Fibroblast of skin of right quadriceps (primary cell): Measurements from ENCODE around the gene IL6ST.
A peak's percentile ranks its signal among the peaks of the same experiment; 100 is the strongest.
"Not testable (repeated sequence)": the region's sequence is repeated elsewhere in the genome, so short reads cannot be mapped to it uniquely, and the experiment has no call there.

Source experiments
- DNase-seq: peaks from one replicate; pipeline ENCODE4 v3.0.0-alpha.2; 2013

Gene IL6ST

DNA sequence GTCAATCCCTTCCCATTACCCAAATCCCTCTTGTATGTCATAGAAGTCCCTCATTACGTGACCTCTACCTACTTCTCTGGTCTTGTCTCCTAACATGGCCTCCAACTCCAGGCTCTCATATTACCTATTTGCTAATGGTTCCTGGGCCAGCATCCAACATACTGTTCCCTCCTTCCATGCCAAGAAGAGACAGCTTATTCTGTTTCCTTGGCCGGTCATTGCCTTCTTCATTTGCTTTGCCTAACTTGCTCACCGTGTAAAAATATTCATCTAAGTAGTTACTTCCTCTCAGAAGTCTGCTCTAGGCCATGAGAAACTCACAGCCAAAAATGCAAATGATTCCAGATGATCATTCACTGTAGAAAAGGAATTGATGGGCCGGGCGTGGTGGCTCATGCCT, 8.9 kb upstream of the IL6ST start:
- DNase-seq = no peak

DNA sequence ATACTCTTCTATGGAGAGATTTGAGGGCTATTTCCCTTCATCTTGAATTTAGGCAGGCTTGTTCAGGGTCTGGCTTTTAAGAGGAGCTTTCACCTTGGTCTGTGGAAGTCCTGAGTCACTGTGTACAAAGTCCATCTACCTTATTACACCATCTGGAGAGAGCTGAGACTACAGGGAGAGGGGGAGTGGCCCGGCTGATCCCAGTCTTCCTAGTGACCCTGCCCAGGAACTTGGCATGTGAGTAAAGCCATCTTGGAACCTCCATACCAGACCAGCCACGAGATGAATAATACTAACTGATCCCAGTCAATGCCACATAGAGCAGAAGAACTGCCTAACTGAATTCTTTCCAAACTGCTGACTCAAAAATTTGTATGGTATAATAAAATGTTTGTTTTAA, 8.4 kb upstream of the IL6ST start:
- peak; percentile 60 for DNase-seq

DNA sequence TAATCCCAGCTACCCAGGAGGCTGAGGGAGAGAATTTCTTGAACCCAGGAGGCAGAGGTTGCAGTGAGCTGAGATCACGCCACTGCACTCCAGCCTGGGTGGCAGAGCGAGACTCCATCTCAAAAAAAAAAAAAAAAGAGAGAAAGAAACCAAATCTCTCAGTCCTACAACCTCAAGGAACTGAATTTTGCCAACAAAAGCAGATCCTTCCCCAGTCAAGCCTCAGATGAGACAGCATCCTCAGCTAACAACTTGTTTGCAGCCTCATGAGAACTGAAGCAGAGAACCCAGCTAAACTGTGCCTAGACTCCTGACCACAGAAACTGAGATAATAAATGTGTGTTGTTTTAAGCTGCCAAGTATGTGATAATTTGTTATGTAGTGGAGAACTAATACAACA, 7.5 kb upstream of the IL6ST start:
- no peak for DNase-seq

DNA sequence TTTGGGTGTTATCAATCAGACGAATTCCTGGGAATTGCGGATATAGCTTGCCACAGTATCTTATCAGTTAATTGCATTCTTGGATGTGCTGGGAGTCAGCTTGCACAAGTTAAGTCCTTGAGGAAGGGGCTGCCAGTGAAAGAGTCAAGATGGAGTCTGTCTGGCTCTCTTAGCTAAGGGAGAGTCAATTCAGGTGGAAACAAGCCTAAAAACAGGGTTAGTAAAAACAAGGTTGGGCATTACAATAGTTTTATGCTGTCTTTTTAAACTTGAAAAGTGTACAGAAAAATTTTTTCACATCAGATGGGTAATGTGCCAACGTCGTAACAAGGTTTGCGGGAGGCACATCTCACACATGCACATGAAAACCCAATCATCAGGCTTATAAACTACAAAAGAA, 5.5 kb upstream of the IL6ST start:
- DNase-seq = not testable (repeated sequence)

- no peak for DNase-seq
These were observed 4.2 kb upstream of the IL6ST start for GRCh38 chr5:55998966-55999365.

- peak; percentile 76 for DNase-seq
These were observed 3.1 kb upstream of the IL6ST start for GRCh38 chr5:55997742-55998351.

DNA sequence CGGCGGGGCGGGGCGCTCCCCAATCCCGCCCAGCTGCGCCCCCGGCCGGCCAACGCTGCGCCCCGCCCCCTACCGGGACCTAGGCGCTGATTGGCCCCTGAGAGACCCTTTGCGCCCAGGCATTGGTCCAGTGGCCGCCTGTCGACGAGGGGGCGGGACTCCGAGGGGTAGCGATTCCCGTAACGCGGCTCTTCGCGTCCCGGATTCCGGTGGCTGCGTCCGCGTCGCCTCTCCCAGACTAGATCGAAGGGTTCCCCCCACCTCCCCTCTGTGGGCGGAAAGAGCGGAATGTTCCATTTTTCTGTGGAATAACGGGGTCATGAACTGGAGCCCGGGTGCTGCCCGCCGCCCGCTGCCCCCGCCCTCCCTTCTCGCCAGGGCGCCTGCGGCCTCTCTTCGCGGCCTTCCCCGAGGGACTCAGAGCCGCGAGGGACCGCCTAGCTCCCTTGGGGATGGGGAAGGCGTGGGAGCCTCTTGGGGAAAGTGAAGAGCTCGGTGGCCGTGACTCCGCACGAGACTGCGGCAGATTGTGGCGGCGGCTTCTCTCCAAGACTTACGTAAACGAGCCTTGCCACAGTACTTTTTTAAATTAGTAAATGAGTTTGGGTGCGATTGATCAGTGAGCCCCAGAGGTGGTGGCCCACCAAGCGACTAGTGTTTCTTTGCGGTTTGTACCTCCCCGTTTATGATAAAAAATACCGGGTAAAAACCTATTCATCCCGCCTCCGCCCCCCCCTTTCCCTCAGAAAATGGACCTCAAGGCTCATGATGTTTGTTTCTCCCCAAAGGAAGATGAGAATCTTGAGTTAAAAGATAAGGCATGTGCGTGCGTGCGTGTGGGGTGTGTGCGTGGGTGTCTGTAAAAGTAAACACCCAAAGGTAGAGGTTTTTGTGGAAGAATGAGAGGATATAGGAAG, 493 bp upstream of the IL6ST start:
- DNase-seq = peak; percentile 98

DNA sequence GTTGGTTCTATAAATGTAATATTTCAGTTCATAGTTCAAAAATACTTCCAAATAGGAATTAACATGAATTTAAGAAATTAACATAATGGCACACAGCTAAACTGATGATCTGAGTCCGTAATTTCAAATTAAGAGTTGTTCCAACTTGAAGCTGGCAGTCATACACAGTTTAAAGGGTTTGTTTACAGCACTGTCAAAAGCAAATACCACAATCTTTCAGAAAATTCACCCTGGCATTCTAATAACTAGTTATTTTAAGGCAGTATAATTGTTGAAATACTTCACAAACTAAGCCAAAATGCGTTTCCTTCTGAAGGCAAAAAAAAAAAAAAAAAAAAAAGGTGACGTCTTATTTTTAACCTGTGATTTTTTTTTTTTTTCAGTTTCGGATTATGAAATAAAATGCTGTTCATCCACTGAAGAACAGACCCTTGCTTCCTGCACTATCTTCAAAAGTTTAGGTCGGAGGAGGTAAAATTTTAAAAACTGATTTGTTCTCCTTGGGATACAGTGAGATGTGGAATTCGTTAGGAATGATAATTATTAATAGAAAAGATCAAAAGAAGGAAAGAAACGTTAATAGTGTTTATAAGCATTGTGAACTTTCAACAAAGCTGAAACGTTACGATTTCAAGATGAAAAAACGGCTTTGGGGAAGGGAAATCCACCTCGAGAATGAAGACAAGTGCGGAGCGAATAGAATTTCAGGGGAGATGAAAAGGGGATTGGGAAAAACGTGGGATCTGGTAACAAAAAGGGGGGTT, 850 bp downstream of the IL6ST start:
- no peak for DNase-seq

- peak; percentile 48 for DNase-seq
These were observed 1.8 kb downstream of the IL6ST start for GRCh38 chr5:55993013-55993412.

GRCh38 chr5:55991768-55992486, 2.8 kb downstream of the IL6ST start:
- peak; percentile 22 for DNase-seq

DNA sequence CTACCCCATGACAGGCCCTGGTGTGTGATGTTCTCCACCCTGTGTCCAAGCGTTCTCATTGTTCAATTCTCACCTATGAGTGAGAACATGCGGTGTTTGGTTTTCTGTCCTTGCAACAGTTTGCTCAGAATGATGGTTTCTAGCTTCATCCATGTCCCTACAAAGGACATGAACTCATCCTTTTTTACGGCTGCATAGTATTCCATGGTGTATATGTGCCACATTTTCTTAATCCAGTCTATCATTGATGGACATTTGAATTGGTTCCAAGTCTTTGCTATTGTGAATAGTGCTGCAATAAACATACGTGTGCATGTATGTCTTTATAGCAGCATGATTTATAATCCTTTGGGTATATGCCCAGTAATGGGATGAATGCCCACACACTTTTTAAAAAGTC, 3.9 kb downstream of the IL6ST start:
- not testable (repeated sequence) for DNase-seq

GRCh38 chr5:55989860-55990259, 4.9 kb downstream of the IL6ST start:
- no peak for DNase-seq

DNA sequence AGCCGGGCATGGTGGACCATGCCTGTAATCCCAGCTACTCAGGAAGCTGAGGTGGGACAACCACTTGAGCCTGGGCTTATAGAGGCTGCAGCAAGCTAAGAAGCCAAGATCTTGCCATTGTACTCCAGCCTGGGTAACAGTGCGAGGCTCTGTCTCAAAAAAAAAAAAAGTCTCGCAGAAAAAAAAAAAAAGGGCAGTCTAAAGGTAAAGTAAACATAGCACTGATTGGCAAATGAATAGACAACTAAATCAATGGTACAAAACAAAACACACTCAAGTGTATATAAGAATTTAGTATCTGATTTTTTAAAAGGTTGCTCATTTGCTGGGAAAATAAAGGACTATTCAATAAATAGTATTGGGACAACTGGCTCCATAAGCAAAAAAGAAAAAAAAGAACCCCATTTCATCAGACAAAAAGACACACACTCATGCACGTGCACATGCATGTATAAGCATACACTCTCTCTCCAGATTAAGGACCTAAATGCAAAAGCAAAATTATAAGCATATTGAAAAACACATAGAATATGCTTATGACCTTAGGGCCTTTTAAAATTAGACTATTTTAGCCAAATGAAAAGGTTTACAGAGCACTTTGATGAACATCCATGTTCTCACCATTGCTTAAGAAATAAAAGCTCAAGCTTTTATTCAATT, 5.7 kb downstream of the IL6ST start:
- DNase-seq = no peak

DNA sequence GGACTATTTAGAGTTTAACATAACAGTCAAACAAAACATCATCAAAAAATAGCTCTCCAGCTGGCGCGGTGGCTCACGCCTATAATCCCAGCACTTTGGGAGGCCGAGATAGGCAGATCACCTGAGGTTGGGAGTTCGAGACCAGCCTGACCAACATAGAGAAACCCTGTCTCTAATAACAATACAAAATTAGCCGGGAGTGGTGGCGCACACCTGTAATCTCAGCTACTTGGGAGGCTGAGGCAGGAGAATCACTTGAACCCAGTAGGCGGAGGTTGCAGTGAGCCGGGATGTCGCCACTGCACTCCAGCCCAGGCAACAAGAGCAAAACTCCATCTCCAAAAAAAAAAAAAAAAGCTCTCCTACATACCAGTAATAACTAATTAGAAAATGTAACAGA, 6.3 kb downstream of the IL6ST start:
- not testable (repeated sequence) for DNase-seq

DNA sequence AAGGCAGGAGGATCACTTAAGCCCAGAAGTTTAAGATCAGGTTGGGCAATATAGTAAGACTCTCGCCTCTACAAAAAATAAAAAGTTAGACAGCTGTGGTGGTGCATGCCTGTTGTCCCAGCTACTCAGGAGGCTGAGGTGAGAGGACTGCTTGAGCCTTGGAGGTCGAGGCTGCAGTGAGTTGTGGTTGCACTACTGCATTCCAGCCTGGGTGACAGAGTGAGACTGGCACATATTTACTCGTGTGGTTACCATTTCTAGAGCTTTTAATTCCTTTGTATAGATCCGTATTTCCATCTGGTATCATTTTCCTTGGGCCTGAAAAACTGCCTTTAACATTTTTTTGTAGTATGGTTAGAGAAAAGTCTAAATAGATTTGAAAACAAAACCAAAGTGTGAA, 7.8 kb downstream of the IL6ST start:
- no peak for DNase-seq

GRCh38 chr5:55985181-55985580, 9.6 kb downstream of the IL6ST start:
- no peak for DNase-seq

DNA sequence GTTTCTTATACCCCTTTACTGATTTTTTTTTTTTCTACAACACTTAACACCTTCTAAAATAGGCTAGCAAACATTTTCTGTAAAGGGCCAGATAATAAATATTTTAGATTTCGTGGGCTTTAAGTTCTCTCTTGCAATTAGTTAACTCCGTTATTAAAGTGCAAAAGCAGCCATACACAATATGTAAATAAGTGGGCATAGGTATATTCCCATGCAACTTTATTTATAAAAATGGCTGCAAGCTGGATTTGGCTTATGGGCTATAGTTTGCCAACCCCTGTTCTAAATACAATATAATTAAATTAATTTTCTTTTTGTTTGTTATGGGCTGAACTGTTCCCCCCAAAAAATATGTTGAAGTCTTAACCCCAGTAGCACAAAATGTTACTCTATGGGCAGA, 10.8 kb downstream of the IL6ST start:
- DNase-seq = no peak

DNA sequence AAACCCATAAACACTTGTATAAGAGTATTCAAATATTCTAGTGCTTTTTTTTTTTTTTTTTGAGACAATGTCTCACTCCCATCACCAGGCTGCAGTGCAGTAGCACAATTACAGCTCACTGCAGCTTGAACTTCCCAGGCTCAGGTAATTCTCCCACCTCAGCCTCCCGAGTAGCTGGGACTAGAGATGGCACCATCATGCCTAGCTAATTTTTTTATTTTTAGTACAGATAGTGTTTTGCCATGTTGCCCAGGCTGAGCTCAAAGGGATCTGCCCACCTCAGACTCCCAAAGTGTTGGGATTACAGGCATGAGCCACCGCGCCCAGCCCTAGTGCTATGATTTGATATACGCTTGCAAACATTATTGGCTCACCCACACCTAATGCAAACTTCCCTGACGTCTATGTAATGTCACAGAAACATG, 11.8 kb downstream of the IL6ST start:
- DNase-seq = no peak

DNA sequence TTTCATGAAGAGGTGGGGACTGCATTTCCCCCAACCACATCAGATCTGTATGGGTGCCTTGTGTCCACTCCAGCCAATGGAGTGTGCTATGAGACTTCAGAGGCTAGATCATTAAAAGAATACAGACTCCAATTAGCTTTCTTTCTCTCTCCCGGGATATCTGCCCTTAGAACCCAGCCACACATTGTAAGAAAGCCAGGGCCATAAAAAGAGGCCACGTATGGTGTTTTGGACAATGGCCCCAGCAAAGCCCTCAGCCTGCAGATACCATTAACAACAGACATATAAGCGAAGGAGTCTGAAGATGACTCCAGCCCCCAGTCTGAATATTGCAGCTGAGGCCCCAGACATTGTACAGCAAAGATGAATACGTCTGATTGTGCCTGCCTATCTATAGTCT, 21.5 kb downstream of the IL6ST start:
- peak; percentile 32 for DNase-seq

GRCh38 chr5:55969956-55970355, 24.8 kb downstream of the IL6ST start:
- peak; percentile 34 for DNase-seq

DNA sequence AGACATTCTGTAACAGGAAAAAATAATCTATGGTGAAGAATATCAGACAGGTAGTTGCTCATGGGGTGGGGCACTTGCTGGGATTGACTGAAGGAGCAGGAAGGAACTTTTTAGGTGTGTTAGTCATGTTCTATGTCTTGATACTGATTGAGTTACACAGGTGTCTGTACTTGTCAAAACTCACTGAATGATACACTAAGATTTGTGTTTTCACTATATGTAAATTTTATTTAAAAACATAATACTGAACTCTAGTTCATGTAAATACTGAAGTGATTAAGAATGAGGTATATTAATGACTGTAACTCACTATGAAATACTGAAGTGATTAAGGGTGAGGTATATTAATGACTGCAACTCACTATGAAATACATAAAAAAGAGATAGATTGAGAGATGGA, 28.5 kb downstream of the IL6ST start:
- no peak for DNase-seq

DNA sequence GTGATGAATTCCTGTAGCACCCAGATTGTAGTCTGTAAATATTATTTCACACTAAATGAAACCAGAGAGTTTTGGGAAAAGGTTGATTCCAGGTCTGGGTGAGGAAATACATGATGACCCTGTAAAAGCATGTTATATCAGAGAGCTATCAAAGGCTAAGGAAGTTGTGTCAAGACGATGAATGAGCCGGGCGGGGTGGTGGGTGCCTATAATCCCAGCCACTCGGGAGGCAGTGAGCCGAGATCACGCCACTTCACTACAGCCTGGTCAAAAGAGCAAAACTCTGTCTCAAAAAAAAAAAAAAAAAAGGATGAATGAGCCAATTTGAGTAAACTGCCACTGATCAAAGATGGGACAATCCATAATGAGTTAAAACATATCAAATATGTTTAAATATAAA, 29.2 kb downstream of the IL6ST start:
- DNase-seq = no peak
